ENCODE data around the gene PLOD3. TPM values are rescaled to one million over a fixed set of nuclear protein-coding genes. Genes with fewer than 3 reads are reported as not detected.

PLOD3 gene
- total and polyA plus RNA-seq, 2 donors (not counting 1 experiment from before 2014, with no cell fraction given) = 40.1 to 47.5 TPM

- Histone ChIP-seq H2AFZ (ENCODE audit: insufficient read depth, low read depth, low read length, poor library complexity, severe bottlenecking) (no peak overlapping the region), H3K4me2 (replicated peaks; ENCODE audit: low read depth, low read length, poor library complexity, severe bottlenecking) (no peak overlapping the region), H3K27me3 (replicated peaks in 1 of 4; ENCODE audit: control extremely low read depth in 1 of 4, control insufficient read depth in 3 of 4, insufficient read depth in 4 of 4, low read length in 3 of 4) (no peaks in the 10 kb centered on the region), H4K20me1 (ENCODE audit: control insufficient read depth, insufficient read depth, low read length, poor library complexity, severe bottlenecking) (no peaks in the 10 kb centered on the region), H3K4me3 (ENCODE audit: control extremely low read depth in 1 of 5, extremely low read depth in 1 of 5, insufficient read depth in 1 of 5, low read depth in 2 of 5, low read length in 4 of 5) (no peak overlapping the region), H3K9me3 (ENCODE audit: control extremely low read depth in 1 of 3, control insufficient read depth in 2 of 3, insufficient read depth in 1 of 3, low read length in 2 of 3) (no peaks in the 10 kb centered on the region), H3K36me3 (replicated peaks in 1 of 2; ENCODE audit: control extremely low read depth in 1 of 2, control insufficient read depth in 1 of 2, extremely low read depth in 1 of 2, insufficient read depth in 2 of 2, low read length in 1 of 2) (peaks cover 0 to 18% of the 10 kb centered on the region in 2 experiments), H3K27ac (ENCODE audit: low read length in 2 of 2) (no peak overlapping the region), H3K4me1 (ENCODE audit: control insufficient read depth in 2 of 2, insufficient read depth in 2 of 2, low read length in 2 of 2) (peaks cover under 1 to 1% of the 10 kb centered on the region in 2 donors), H3K9ac (ENCODE audit: low read length) (no peak overlapping the region), H3K79me2 (ENCODE audit: control insufficient read depth, insufficient read depth, low read length) (no peaks in the 10 kb centered on the region)
- ChIA-PET CTCF (no interaction called here), POLR2A (no interaction called here)
- Mint-ChIP-seq H3K4me3 (no peak overlapping the region), H3K27ac (no peak overlapping the region), H3K9me3 (ENCODE audit: insufficient read depth) (no peaks in the 10 kb centered on the region), H3K27me3 (peaks cover 3% of the 10 kb centered on the region), H3K4me1 (peaks cover 5% of the 10 kb centered on the region)
- TF ChIP-seq EZH2 (IDR thresholded peaks at IDR 0.05; ENCODE audit: borderline replicate concordance, insufficient read depth, low read depth, low read length, poor library complexity, severe bottlenecking) = no peak
- no peak for TF ChIP-seq CTCF (IDR thresholded peaks at IDR 0.05)
- intact Hi-C loops (cut with micrococcal nuclease) = no loop called here
- ATAC-seq (ENCODE audit: low read depth) (no peak), DNase-seq (no peak)
- over 99% methylated on average over 14 of the region's 14 CpGs for WGBS (ENCODE audit: insufficient coverage)
Observed at GRCh38 chr7:101208794-101209193, 8.6 kb downstream of the PLOD3 start.

- H3K4me1 Mint-ChIP-seq = peaks cover 15% of the 10 kb centered on the region
- WGBS (ENCODE audit: insufficient coverage) = 97% methylated on average over 17 of the region's 17 CpGs
- no peaks in the 10 kb centered on the region for H3K9me3 ChIP-seq (ENCODE audit: control extremely low read depth in 1 of 3, control insufficient read depth in 2 of 3, insufficient read depth in 1 of 3, low read length in 2 of 3)
- intact Hi-C loops (cut with micrococcal nuclease) = no loop called here
- H3K27ac Mint-ChIP-seq = no peak overlapping the region
- H3K4me2 ChIP-seq (replicated peaks; ENCODE audit: low read depth, low read length, poor library complexity, severe bottlenecking) = no peak overlapping the region
- H3K9ac ChIP-seq (ENCODE audit: low read length) = no peak overlapping the region
- H3K4me3 ChIP-seq (ENCODE audit: control extremely low read depth in 1 of 5, extremely low read depth in 1 of 5, insufficient read depth in 1 of 5, low read depth in 2 of 5, low read length in 4 of 5) = no peak overlapping the region
- H3K27me3 Mint-ChIP-seq = peaks cover 10% of the 10 kb centered on the region
- ChIA-PET POLR2A (no interaction called here), CTCF (interaction anchor here (0.9 to 1.3 kb wide), 2 partner anchors 15 to 75 kb away, joined by 3 to 4 read pairs; no protein-coding TSS in a partner anchor)
- peaks cover 0 to 16% of the 10 kb centered on the region in 2 experiments for H3K36me3 ChIP-seq (replicated peaks in 1 of 2; ENCODE audit: control extremely low read depth in 1 of 2, control insufficient read depth in 1 of 2, extremely low read depth in 1 of 2, insufficient read depth in 2 of 2, low read length in 1 of 2)
- H4K20me1 ChIP-seq (ENCODE audit: control insufficient read depth, insufficient read depth, low read length, poor library complexity, severe bottlenecking) = no peaks in the 10 kb centered on the region
- TF ChIP-seq EZH2 (IDR thresholded peaks at IDR 0.05; ENCODE audit: borderline replicate concordance, insufficient read depth, low read depth, low read length, poor library complexity, severe bottlenecking) (no peak), CTCF (IDR thresholded peaks at IDR 0.05) (no peak)
- no peaks in the 10 kb centered on the region for H3K79me2 ChIP-seq (ENCODE audit: control insufficient read depth, insufficient read depth, low read length)
- H3K27ac ChIP-seq (ENCODE audit: low read length in 2 of 2) = no peak overlapping the region
- peaks cover 6 to 10% of the 10 kb centered on the region in 2 donors for H3K4me1 ChIP-seq (ENCODE audit: control insufficient read depth in 2 of 2, insufficient read depth in 2 of 2, low read length in 2 of 2)
- no peak for DNase-seq
- no peak overlapping the region for H2AFZ ChIP-seq (ENCODE audit: insufficient read depth, low read depth, low read length, poor library complexity, severe bottlenecking)
- H3K27me3 ChIP-seq (replicated peaks in 1 of 4; ENCODE audit: control extremely low read depth in 1 of 4, control insufficient read depth in 3 of 4, insufficient read depth in 4 of 4, low read length in 3 of 4) = peaks cover 0 to 5% (median 2%) of the 10 kb centered on the region in 4 experiments
- ATAC-seq (ENCODE audit: low read depth) = no peak
- no peaks in the 10 kb centered on the region for H3K9me3 Mint-ChIP-seq (ENCODE audit: insufficient read depth)
- H3K4me3 Mint-ChIP-seq = no peak overlapping the region
Observed at GRCh38 chr7:101207459-101207858, 9.9 kb downstream of the PLOD3 start.

All from B cell (primary cell).